ENCODE results near the gene CCL3. TPM values are rescaled to one million over a fixed set of nuclear protein-coding genes. Genes with fewer than 3 reads are reported as not detected.

CCL3 gene
- total RNA-seq, 1 donor from 2014 or later: 3.6 TPM

GRCh38 chr17:36107660-36108059 lies 17.7 kb upstream of the CCL3 start:
- FAIRE-seq (no peak), DNase-seq (ENCODE audit: low read depth) (no peak)
- H3K4me3 Mint-ChIP-seq (ENCODE audit: unreplicated experiment): no peak overlapping the region
- Histone ChIP-seq H3K27ac (ENCODE audit: low read depth, low read length) (no peak overlapping the region), H2AFZ (ENCODE audit: low read depth, low read length) (no peak overlapping the region), H3K4me1 (ENCODE audit: insufficient read depth, low read length) (no peaks in the 10 kb centered on the region), H3K9ac (ENCODE audit: low read length) (no peak overlapping the region), H3K36me3 (ENCODE audit: insufficient read depth, low read length) (no peaks in the 10 kb centered on the region), H4K20me1 (ENCODE audit: insufficient read depth, low read length) (no peaks in the 10 kb centered on the region), H3K4me2 (ENCODE audit: low read length) (no peak overlapping the region), H3K4me3 (ENCODE audit: insufficient read depth, low read depth, low read length) (no peak overlapping the region), H3K27me3 (ENCODE audit: insufficient read depth, low read length) (no peaks in the 10 kb centered on the region), H3K79me2 (ENCODE audit: insufficient read depth, low read length) (no peaks in the 10 kb centered on the region), H3K9me3 (ENCODE audit: insufficient read depth, low read depth, low read length) (no peaks in the 10 kb centered on the region)
- no peaks in the 10 kb centered on the region for H3K36me3 Mint-ChIP-seq (ENCODE audit: low read depth, unreplicated experiment)
- no peaks in the 10 kb centered on the region for H3K4me1 Mint-ChIP-seq (ENCODE audit: low read depth, unreplicated experiment)
- peaks cover 27% of the 10 kb centered on the region for H3K27me3 Mint-ChIP-seq (ENCODE audit: low read depth, unreplicated experiment)
- H3K9me3 Mint-ChIP-seq (ENCODE audit: unreplicated experiment): peaks cover 17% of the 10 kb centered on the region
- H3K27ac Mint-ChIP-seq (ENCODE audit: unreplicated experiment): no peak overlapping the region
- TF ChIP-seq CTCF (IDR thresholded peaks at IDR 0.05; ENCODE audit: insufficient read depth, low read depth, low read length) (no peak), EZH2 (IDR thresholded peaks at IDR 0.05; ENCODE audit: insufficient read depth, low read length) (no peak)

GRCh38 chr17:36106493-36106835 lies 16.5 kb upstream of the CCL3 start:
- Histone ChIP-seq H2AFZ (ENCODE audit: low read depth, low read length) (no peak overlapping the region), H3K4me1 (ENCODE audit: insufficient read depth, low read length) (no peaks in the 10 kb centered on the region), H3K9me3 (ENCODE audit: insufficient read depth, low read depth, low read length) (no peaks in the 10 kb centered on the region), H3K79me2 (ENCODE audit: insufficient read depth, low read length) (no peaks in the 10 kb centered on the region), H3K27ac (ENCODE audit: low read depth, low read length) (no peak overlapping the region), H4K20me1 (ENCODE audit: insufficient read depth, low read length) (no peaks in the 10 kb centered on the region), H3K36me3 (ENCODE audit: insufficient read depth, low read length) (no peaks in the 10 kb centered on the region), H3K9ac (ENCODE audit: low read length) (no peak overlapping the region), H3K4me3 (ENCODE audit: insufficient read depth, low read depth, low read length) (no peak overlapping the region), H3K4me2 (ENCODE audit: low read length) (no peak overlapping the region), H3K27me3 (ENCODE audit: insufficient read depth, low read length) (no peaks in the 10 kb centered on the region)
- H3K27ac Mint-ChIP-seq (ENCODE audit: unreplicated experiment): no peak overlapping the region
- no peak overlapping the region for H3K4me3 Mint-ChIP-seq (ENCODE audit: unreplicated experiment)
- no peaks in the 10 kb centered on the region for H3K36me3 Mint-ChIP-seq (ENCODE audit: low read depth, unreplicated experiment)
- no peaks in the 10 kb centered on the region for H3K4me1 Mint-ChIP-seq (ENCODE audit: low read depth, unreplicated experiment)
- peaks cover 8% of the 10 kb centered on the region for H3K9me3 Mint-ChIP-seq (ENCODE audit: unreplicated experiment)
- H3K27me3 Mint-ChIP-seq (ENCODE audit: low read depth, unreplicated experiment): peaks cover 27% of the 10 kb centered on the region
- TF ChIP-seq CTCF (IDR thresholded peaks at IDR 0.05; ENCODE audit: insufficient read depth, low read depth, low read length): no peak
- TF ChIP-seq EZH2 (IDR thresholded peaks at IDR 0.05; ENCODE audit: insufficient read depth, low read length): no peak
- FAIRE-seq (no peak), DNase-seq (ENCODE audit: low read depth) (no peak)

GRCh38 chr17:36105781-36106492 lies 16.0 kb upstream of the CCL3 start:
- peaks cover 27% of the 10 kb centered on the region for H3K27me3 Mint-ChIP-seq (ENCODE audit: low read depth, unreplicated experiment)
- Histone ChIP-seq H2AFZ (ENCODE audit: low read depth, low read length) (no peak overlapping the region), H3K4me3 (ENCODE audit: insufficient read depth, low read depth, low read length) (no peak overlapping the region), H3K4me1 (ENCODE audit: insufficient read depth, low read length) (no peaks in the 10 kb centered on the region), H3K79me2 (ENCODE audit: insufficient read depth, low read length) (no peaks in the 10 kb centered on the region), H3K4me2 (ENCODE audit: low read length) (no peak overlapping the region), H3K9me3 (ENCODE audit: insufficient read depth, low read depth, low read length) (no peaks in the 10 kb centered on the region), H3K9ac (ENCODE audit: low read length) (no peak overlapping the region), H3K27me3 (ENCODE audit: insufficient read depth, low read length) (no peaks in the 10 kb centered on the region), H3K27ac (ENCODE audit: low read depth, low read length) (no peak overlapping the region), H3K36me3 (ENCODE audit: insufficient read depth, low read length) (no peaks in the 10 kb centered on the region), H4K20me1 (ENCODE audit: insufficient read depth, low read length) (no peaks in the 10 kb centered on the region)
- no peaks in the 10 kb centered on the region for H3K36me3 Mint-ChIP-seq (ENCODE audit: low read depth, unreplicated experiment)
- FAIRE-seq: no peak
- peaks cover 4% of the 10 kb centered on the region for H3K9me3 Mint-ChIP-seq (ENCODE audit: unreplicated experiment)
- no peak for TF ChIP-seq EZH2 (IDR thresholded peaks at IDR 0.05; ENCODE audit: insufficient read depth, low read length)
- TF ChIP-seq CTCF (IDR thresholded peaks at IDR 0.05; ENCODE audit: insufficient read depth, low read depth, low read length): no peak
- H3K4me1 Mint-ChIP-seq (ENCODE audit: low read depth, unreplicated experiment): no peaks in the 10 kb centered on the region
- no peak overlapping the region for H3K4me3 Mint-ChIP-seq (ENCODE audit: unreplicated experiment)
- H3K27ac Mint-ChIP-seq (ENCODE audit: unreplicated experiment): no peak overlapping the region
- DNase-seq (ENCODE audit: low read depth): no peak

Measured in astrocyte (in vitro differentiated cells and primary cell).